ENCODE data around the gene VKORC1. TPM values are rescaled to one million over a fixed set of nuclear protein-coding genes. Genes with fewer than 3 reads are reported as not detected.

The VKORC1 gene
- total RNA-seq, 1 experiment from 2014 or later, result 164 TPM

DNA sequence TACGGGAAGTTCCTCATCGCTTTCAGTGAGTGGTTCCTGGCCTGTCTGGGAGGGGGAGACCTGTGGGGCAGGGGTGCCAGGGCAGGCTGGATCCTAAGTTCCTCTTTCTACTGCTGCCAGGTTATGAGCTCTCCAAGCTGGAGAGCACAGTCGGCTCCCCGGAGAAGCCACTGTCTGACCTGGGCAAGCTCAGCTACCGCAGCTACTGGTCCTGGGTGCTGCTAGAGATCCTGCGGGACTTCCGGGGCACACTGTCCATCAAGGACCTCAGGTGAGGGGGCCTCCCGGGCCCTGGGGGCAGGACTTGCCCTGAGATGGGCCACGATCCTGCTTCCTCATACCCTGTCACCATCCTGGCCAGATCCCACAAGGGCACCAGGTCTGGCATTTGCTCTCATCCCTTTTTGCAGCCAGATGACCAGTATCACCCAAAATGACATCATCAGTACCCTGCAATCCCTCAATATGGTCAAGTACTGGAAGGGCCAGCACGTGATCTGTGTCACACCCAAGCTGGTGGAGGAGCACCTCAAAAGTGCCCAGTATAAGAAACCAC lies 35.8 kb upstream of the VKORC1 start:
- DNase-seq (ENCODE audit: low spot score), result no peak

DNA sequence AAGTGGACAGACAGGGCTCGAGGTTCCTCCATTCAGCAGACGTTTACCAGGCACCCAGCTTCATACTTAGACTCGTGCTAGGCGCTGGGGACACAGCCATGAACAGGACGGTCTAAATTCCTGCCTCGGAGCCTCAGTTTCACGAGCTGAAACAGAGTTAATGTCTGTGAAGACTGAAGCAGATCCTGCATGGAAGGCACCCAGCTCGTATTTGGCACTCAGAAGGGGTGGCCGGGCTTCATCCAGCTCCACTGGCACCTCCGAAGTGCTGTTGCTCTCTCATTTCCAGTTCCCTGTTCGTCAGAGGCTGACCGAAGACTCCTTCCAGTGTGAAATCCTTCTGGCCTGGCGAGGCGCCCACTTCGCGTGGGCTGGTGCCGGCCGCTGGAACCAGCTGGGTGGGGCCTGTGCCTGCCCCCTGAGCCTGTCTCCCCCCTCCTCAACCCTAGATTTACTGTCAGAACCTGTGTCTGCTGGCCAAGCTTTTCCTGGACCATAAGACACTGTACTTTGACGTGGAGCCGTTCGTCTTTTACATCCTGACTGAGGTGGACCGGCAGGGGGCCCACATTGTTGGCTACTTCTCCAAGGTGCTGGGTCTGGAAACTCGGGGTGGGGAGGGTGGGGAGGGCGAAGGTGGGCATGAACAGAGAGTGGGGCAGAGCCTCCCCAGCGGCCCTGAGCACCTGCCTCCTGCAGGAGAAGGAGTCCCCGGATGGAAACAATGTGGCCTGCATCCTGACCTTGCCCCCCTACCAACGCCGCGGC lies 35.2 kb upstream of the VKORC1 start:
- no peak for DNase-seq (ENCODE audit: low spot score)

DNA sequence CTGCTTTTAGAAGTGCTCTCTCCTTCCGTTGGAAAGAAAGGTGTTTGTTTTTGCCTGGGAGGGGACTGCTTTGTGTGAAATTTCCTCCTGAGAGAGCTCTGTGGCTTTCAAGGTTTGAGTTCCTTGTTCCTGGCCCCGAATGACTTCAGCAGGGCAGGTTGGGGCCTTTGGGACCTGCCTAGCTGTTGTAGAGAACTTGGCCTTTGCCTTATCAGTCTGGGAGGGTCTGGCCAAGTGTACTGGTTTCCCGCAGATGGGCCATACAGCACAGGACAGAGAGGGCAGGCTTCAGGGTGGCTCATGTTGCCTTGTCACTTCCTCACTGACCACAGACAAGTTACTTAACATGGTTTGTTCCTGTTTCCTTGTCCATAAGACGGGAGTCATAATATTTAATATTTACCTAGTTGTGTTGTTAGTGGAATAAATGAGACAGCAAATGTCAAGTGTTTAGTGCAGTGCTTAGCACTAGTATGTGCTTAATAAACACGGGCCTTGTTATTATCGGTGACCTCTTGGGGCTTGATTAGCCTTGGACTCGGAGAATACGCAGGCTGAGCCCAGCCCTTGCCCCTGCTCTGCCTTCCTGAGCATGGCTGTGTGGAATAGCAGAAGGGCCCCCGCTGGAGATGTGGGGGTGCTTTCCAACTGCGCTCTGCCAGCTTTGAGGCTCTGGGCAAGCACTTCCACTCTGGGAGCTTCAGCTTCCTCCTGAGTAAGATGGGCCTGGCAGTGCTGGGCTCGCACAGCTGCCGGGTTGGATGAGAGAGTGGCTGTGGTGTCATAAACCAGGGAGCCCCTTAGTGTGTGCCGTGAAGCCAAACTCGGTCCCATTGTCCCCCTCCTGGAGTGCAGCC lies 34.3 kb upstream of the VKORC1 start:
- DNase-seq (ENCODE audit: low spot score), result no peak

DNA sequence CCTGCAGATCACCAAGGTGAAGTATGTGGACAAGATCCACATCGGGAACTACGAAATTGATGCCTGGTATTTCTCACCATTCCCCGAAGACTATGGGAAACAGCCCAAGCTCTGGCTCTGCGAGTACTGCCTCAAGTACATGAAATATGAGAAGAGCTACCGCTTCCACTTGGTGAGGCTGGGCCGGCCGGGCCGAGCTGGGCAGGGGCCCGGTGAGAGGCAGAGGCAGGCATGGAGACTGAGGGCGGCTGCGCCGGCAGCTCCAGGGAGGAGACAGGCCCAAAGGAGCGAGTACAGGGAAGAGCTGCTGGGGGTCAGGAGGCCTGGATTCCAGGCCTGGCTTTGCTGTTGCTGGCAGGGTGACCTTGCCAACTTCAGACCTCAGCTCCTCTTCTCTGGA lies 32.6 kb upstream of the VKORC1 start:
- no peak for DNase-seq (ENCODE audit: low spot score)

DNA sequence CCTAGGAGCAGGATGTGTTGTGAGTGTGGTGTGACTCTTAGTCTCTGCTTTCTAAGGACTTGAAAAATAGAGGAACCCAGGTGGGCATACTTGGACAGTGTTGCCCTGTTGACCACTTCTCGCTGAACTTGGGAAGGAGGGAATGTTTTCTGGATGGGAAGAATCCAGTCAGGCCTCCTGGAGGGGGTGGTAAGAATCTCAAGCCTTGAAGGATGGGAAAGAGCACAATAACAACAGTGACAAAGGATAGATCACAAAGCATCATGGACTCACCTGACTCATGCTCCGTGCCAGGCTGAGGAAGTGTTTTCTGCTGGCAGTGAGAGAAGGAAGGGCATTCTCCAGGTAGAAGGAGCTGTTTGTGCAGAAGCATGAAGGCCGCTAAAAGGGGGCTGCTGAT lies 31.2 kb upstream of the VKORC1 start:
- DNase-seq (ENCODE audit: low spot score), result no peak

DNA sequence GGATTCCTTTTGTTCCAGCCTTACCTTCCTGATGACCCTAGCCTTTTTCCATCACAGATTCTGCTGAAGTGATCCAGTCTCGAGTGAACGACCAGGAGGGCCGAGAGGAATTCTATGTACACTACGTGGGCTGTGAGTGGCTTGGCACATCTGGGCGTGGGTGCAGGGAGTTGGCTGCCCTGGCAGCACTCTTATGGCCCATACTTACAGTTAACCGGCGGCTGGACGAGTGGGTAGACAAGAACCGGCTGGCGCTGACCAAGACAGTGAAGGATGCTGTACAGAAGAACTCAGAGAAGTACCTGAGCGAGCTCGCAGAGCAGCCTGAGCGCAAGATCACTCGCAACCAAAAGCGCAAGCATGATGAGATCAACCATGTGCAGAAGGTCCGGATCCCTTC lies 25.5 kb upstream of the VKORC1 start:
- no peak for DNase-seq (ENCODE audit: low spot score)

DNA sequence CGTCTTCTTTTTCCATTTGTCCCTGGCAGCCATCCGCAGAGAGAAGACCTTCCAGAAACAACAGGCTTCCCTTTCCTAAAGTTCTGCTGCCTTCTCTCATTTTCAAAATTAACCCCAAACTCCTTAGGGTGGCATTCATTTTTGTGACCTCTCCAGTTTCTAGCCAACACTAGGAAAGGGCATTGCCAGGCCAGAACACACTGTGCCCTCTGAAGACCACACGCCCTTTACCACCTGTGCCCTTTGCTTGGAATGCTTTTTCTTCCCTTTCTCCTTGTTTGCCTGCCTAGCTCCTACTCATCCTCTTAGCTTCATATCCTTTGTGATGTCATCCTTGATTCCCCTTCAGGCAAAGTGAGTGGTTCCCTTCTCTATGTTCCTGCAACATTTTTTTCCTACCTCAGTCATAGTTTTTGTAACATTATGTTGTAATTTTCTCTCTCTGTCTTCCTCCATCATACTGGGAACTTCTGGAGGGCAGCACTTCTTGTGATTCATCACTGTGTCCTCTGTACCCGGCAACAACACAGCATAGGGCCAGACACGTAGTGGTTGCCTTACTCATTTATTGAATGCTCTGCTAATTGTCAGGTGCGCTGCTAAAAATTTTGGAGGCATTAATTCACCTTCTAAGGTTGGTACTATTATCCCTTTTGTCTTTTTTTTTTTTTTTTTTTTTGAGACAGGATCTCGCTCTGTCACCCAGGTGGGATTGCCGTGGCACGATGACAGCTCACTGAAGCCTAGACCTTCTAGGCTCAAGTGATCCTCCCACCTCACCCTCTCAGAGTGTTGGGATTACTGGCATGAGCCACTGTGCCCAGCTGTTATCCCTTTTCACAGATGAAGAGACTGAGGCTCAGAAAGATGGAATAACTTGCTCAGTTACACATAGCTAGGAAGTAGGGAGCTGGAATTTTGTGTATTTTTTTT lies 23.9 kb upstream of the VKORC1 start:
- DNase-seq (ENCODE audit: low spot score), result no peak

DNA sequence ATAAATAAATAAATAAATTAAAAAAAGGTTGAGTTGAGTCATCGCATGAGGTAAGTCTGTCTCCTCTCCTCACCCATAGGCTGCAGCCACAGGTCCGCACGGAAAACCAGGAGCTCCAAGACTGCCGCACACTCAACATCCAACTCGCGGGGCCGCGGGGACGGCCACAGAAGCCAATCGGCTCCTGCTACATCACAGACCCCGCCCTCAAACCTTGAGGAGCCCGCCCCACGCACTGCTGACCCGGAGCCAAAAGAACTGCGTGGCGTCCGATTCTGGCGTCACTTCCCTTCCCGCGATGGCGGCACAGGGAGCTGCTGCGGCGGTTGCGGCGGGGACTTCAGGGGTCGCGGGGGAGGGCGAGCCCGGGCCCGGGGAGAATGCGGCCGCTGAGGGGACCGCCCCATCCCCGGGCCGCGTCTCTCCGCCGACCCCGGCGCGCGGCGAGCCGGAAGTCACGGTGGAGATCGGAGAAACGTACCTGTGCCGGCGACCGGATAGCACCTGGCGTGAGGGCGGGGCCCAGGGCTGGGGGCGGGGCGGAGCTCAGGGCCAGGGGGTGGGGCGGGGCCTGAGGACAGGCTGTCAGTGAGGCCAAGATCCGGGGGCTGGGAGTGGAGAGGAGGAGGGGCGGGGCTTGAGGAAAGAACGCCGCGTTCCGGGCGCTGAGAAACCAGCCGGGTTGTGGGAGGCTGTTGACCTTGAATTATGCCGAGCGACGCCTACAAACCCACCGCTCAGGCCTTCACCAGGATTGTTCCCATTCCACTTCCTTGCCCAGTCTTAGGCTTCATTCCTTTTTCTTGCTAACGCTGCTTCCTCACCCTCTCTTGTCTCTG lies 23.0 kb upstream of the VKORC1 start, which contains the start of gene KAT8:
KAT8 (plus strand) TSS at position 281 of the 839 bp plus-strand sequence; CDS start at position 299, 18 bp downstream.
- peak; percentile 97 for DNase-seq (ENCODE audit: low spot score)

DNA sequence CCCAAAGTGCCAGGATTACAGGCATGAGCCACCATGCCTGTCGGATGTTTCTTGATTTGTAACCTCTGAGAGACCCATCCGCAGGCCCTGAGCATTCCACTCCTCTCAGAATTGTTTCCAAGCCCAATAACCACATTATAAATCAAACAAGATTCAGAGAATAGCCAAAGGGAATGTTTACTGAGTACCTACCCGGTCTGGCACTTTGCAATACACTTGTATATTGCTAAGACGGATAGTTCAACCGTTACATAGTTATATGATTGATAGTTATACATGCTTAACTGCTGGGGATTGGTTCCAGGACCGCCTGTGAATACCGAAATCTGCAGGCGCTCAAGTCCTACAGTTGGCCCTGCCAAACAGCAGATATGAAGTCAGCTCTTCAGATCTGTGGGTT lies 19.9 kb upstream of the VKORC1 start:
- no peak for DNase-seq (ENCODE audit: low spot score)

DNA sequence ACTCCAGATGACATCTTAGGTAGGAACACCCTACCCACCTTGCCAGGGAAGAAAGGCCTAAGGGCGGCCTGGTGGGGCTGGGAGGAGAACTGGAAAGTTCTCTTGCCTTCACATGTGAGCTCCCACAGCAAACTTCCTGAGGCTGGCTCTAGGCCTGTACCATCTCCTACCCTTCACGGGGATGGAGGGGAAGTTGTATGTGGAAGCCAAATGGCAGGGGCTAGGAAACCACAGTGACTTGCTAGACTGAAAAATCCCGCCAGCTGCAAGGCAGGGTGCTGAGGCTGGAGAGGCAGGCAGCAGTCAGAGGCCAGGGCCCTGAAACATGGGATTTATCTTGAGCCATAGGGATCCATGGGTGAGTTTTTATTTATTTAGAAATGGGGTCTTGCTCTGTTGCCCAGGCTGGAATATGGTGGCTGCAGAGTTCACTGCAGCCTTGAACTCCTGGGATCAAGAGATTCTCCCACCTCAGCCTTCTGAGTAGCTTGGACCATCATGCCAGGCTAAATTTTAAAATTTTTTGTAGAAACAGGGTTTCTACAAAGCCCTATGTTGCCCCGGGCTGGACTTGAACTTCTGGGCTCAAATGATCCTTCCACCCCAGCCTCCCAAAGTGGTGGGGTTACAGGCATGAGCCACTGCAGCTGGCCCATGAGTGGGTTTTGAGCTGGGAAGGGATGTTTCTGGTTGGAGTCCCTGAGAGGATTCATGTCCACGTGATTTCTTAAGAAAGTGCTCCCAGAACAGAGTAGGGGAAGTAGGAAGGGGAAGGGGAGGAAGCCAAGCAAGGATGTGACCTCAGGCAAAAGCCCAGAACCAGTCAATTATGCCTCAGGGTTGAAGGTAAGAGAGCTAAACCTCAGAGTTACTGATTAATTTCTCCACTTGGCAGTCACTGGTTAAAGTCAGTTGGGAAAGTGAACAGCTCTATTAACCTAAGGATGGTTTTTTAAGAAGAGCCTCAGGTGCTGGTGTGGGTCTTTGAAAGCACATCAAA lies 18.8 kb upstream of the VKORC1 start:
- no peak for DNase-seq (ENCODE audit: low spot score)

DNA sequence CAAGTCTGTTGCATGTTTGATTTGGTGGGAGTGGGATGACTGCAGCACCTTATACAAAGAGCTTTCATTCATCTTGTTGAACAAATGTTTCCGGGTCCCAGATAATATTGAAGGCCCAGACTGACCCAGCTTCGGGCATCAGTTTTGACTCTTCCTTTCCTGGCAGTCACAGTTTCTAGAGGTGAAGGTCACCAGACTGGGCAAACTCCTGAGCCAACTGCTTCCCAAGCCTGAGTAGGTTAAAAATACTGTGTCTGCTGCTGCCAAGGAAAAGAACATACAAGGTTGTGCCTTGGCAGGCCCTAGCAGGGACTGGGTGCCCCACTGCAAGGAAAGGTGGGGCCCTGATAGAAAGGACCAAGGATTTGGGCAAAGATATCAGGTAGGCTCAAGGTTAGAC lies 18.1 kb upstream of the VKORC1 start:
- no peak for DNase-seq (ENCODE audit: low spot score)

DNA sequence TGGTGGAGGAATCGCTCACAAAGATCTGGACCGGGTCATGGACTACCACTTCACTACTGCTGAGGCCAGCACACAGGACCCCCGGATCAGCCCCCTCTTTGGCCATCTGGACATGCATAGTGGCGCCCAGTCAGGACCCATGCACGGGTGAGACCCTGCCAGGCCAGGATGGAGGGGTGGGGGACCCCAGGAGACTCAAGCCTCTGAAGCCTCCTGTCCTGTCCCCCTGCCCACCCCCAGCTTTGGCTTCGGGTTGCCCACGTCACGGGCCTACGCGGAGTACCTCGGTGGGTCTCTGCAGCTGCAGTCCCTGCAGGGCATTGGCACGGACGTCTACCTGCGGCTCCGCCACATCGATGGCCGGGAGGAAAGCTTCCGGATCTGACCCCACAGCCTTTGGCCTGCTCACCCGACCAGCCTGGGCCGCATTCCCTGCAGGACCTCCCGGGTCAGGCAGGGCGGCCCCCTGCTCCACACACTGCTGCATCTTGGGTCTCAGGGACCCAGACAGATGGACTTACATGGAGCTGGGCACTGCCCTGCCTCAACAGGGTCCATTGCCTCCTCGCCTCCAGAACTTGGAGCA lies 17.4 kb upstream of the VKORC1 start:
- DNase-seq (ENCODE audit: low spot score), result no peak

DNA sequence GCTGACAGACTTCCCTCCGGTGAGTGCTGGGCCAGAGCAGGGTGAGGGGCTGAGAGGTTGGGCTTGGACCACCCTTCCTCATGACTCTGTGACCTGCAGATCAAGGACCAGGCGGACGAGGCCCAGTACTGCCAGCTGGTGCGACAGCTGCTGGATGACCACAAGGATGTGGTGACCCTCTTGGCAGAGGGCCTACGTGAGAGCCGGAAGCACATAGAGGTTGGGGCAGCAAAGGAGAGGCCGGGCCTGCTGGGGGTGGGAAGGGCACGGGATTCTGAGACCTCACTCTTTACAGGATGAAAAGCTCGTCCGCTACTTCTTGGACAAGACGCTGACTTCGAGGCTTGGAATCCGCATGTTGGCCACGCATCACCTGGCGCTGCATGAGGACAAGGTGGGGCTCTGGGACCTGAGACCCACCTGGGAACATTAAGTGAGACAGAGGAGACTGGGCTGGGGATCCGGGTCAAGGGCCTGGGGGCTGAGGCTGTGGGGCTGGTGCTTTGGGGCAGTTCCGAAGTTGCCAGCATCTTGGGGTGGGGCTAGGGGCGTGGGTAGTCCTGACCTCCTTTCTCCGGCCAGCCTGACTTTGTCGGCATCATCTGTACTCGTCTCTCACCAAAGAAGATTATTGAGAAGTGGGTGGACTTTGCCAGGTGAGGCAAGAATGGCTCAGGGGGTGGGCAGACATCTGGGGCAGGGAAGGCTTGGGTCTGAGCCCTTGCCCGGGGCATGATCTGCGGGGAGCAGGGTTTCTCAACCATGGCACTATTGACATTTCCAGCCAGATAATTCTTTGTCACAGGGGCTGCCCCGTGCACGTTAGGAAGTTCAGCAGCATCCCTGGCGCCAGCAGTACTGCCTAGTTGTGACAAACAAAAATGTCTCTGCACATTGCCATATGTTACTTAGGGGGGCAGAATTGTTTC lies 15.8 kb upstream of the VKORC1 start:
- DNase-seq (ENCODE audit: low spot score), result no peak

DNA sequence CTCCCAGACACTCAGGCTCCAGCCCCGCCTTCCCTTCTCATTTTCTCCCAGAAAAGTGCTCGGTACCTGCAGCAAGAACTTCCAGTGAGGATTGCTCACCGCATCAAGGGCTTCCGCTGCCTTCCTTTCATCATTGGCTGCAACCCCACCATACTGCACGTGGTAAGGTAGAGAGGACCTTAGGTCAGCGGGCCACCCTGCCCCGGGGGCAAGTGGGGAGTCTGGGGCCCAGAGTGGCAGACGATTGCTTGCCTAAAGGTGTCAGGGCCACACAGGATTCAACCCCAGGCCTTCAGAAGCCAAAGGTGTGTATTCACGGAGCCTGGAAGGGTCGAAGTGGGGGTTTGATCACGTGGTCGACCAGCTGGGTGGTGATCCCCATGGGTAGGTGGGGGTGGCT lies 15.0 kb upstream of the VKORC1 start:
- no peak for DNase-seq (ENCODE audit: low spot score)

DNA sequence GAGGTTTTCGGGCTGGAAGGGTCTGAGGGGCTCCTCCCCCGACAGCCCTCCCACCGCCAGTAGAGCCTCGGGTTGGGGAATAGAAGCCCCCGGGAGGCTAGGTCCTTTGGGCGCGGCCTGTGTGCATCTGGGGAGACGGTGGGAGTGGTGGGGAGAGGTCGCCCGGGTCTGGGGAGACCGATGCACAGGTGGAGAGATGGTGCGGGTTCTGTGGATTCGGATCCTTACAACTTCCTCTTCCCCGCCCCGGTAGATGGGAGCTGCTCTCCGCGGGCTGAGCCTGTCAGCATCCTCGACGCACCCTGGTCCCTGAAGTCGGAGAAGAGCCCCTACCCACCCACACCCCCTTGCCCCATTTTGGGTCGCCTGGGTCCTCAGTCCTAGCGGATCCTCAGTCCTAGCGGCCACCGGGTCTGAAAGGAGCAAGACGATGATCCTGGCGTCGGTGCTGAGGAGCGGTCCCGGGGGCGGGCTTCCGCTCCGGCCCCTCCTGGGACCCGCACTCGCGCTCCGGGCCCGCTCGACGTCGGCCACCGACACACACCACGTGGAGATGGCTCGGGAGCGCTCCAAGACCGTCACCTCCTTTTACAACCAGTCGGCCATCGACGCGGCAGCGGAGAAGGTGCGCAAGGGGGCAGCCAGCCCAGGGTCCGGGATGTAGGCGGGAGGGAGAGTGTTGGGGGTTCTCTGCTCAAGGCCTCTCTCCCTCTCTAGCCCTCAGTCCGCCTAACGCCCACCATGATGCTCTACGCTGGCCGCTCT lies 14.4 kb upstream of the VKORC1 start:
- no peak for DNase-seq (ENCODE audit: low spot score)

DNA sequence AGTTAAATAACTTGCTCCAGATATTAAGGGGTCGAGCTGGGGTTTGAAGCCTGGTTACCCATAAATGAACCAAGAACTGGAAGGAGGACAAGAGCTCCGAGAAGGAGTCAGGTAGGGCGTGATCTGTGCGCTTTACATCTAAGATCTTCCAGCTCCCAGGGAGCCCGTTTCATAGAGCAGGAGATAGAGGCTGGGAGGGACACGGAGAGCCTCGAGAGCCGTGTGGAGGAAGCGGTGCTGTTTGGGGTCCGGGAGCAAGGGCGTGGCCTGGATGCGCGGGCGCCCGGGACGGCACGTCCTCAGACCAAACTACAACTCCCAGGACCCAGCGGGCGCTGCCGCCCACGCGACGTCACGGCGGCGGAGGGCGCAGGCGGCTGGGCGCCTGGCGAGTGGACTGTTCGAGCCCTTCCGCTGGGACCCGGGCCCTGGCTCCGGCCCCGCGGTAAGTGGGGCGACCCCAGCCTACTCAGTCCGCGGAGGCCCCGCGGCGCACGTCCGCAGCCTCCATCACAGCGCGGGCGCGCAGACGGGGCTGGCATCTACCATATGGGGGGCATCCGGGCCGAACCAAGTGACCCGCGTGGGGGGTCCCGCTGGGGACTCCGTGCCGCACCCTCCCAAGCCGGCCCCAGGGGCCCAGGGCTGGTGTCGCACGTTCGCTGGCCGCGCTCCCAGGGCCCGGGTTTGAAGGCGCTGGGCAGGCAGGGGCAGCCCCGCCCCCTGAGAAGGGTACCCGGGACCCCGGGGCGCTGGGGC lies 13.6 kb upstream of the VKORC1 start, which contains the start of gene BCKDK:
BCKDK (plus strand) TSS at position 352 of the 759 bp plus-strand sequence. CDS start 838 bp downstream, outside the sequence.
- peak; percentile 54 for DNase-seq (ENCODE audit: low spot score)

All from A172 (cell line).